ENCODE results near the gene KIF5C.

Gene KIF5C

DNA sequence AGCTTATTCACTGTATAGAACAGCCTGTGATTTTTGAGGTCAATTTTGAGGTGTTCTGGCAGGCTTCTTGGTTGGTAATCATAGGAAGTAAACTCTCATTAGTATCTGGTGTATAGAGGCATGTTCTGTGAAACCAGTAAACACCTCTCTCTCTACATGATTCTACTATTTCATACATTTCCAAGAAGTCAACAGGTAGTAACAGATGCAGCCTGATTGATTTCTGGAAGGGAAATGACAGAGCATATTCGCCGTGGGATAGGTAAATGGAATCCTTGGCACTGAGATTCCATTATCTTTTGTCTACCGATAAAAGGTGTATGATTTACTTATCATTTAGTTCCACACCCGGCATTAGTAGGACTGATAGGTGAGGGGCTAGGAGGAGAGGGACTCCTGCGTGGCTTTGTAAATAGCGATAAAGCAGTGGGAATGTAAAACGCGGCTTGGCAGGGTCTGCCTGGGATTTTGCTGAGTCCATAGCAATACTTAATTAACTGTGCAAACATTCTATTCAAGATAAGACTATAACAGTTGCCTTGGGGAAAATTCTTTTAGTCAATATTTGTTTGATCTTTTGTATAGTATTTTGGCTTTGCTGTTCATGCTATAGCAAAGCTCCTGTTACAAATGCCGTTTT, 195.8 kb downstream of the KIF5C start:
- no peak for DNase-seq

DNA sequence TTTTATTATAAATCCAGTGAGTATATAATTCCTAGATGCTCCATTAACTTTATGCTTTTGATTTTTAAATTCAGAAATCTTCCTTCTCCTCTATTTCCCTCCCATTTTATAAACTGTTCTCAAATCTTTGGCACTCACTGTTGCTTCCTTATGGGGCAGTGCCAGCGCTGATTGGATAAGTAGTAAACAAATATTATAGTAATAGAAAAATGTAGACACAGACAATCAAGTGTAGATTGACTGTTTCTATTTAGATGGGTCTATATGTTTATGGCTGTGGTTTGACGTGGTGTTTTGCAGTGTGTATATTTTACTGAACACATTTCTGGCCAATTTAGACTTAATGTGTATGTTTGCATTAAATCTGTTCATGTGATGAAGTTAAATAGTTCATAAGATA, 200.1 kb downstream of the KIF5C start:
- no peak for DNase-seq

DNA sequence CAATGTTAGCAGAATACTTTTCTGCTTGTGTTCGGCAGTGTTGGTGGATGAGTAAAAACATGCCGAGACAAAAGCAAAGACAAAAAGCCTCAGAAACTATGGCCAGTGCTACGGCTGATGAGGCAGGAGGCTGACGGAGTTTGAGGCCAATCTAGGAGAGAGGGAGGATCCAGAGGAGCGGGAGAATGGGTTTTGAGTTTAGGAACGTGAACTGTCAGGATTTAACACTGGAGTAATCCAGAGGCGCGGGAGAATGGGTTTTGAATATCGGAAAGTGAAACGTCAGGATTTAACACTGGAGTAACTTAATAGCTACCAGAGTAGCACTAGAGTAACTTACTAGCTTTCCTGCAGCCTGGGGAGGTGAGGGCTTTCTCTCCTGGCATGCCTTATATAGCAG, 200.8 kb downstream of the KIF5C start:
- DNase-seq = no peak
